Tibial artery (tissue), 4 donors: ENCODE measurements around the gene IL4.

Experiments used
- DNase-seq, 2 donors: peaks; one replicate each; pipeline ENCODE4 v3.0.0-alpha.2; 2019
- H3K27ac ChIP-seq, 2 donors: fragments of 200-600 bp; sonication (generic) in 1 of 2; 1 replicate in 1 of 2; 2 replicates in 1 of 2; pipeline ENCODE4 v1.5.1; 2018 to 2019; ENCODE audit warnings: mild to moderate bottlenecking in 1 of 2
- H3K27me3 ChIP-seq, 2 donors: fragments of 200-600 bp; sonication (generic) in 1 of 2; one replicate each; pipeline versions ENCODE4 v1.5.1 to v1.6.0; 2016 to 2019
- H3K36me3 ChIP-seq, 3 donors: fragments of 200-600 bp; sonication (generic) in 2 of 3; one replicate each; pipeline ENCODE4 v1.5.1; 2016 to 2019; ENCODE audit warnings: mild to moderate bottlenecking in 2 of 3
- H3K4me1 ChIP-seq, 4 donors: fragments of 200-600 bp; sonication (generic) in 2 of 4; 1 replicate in 3 of 4; 2 replicates in 1 of 4; pipeline ENCODE4 v1.5.1; 2016 to 2019
- H3K4me3 ChIP-seq, 2 donors: fragments of 200-600 bp; sonication (generic) in 1 of 2; 1 replicate in 1 of 2; 2 replicates in 1 of 2; pipeline ENCODE4 v1.5.1; 2018 to 2019; ENCODE audit warnings: mild to moderate bottlenecking in 2 of 2
- H3K9me3 ChIP-seq, 3 donors: fragments of 200-600 bp; sonication (generic) in 1 of 3; one replicate each; pipeline ENCODE4 v1.5.1; 2016 to 2019
- CTCF ChIP-seq, 2 experiments: fragments of 200-600 bp in 1 of 2; fragments of 450-650 bp in 1 of 2; IDR thresholded peaks; one replicate each; pipeline ENCODE4 v1.5.1; 2017 to 2019; ENCODE audit warnings: antibody characterized with exemption in 2 of 2, mild to moderate bottlenecking in 1 of 2, moderate library complexity in 1 of 2
- intact Hi-C: fragments of 100-400 bp; cut with DNase I; formaldehyde crosslinking; loops from one replicate; pipeline ENCODE4 v1.15.0; 2023; ENCODE audit warnings: low total_unique reads

IL4 gene

GRCh38 chr5:132637241-132637640 is 36.5 kb upstream of the IL4 start:
- no peak for TF ChIP-seq CTCF (IDR thresholded peaks at IDR 0.05)
- no peak for DNase-seq
- no peak overlapping the region for H3K4me3 ChIP-seq
- peaks cover 64 to 68% (median 65%) of the 10 kb centered on the region in 3 donors for H3K36me3 ChIP-seq
- intact Hi-C loops: no loop called here
- H3K9me3 ChIP-seq: no peaks in the 10 kb centered on the region
- no peaks in the 10 kb centered on the region for H3K4me1 ChIP-seq
- H3K27ac ChIP-seq: no peak overlapping the region
- no peaks in the 10 kb centered on the region for H3K27me3 ChIP-seq

GRCh38 chr5:132639706-132640130 is 34.1 kb upstream of the IL4 start:
- intact Hi-C loops: no loop called here

GRCh38 chr5:132640613-132641012 is 33.2 kb upstream of the IL4 start:
- no peak overlapping the region for H3K27ac ChIP-seq
- H3K36me3 ChIP-seq: peaks cover 62 to 79% (median 67%) of the 10 kb centered on the region in 3 donors
- intact Hi-C loops: no loop called here

More at GRCh38 chr5:132639706-132640130, 34.1 kb upstream of the IL4 start:
- Histone ChIP-seq H3K4me1 (no peaks in the 10 kb centered on the region), H3K36me3 (peaks cover 68 to 73% (median 71%) of the 10 kb centered on the region in 3 donors), H3K9me3 (no peaks in the 10 kb centered on the region), H3K4me3 (no peak overlapping the region), H3K27ac (no peak overlapping the region), H3K27me3 (no peaks in the 10 kb centered on the region)
- DNase-seq: no peak
- no peak for TF ChIP-seq CTCF (IDR thresholded peaks at IDR 0.05)

GRCh38 chr5:132641241-132641723 is 32.5 kb upstream of the IL4 start:
- TF ChIP-seq CTCF (IDR thresholded peaks at IDR 0.05): no peak
- no peaks in the 10 kb centered on the region for H3K4me1 ChIP-seq
- no peak overlapping the region for H3K27ac ChIP-seq
- intact Hi-C loops: no loop called here
- no peaks in the 10 kb centered on the region for H3K27me3 ChIP-seq
- no peaks in the 10 kb centered on the region for H3K9me3 ChIP-seq
- DNase-seq: no peak
- H3K4me3 ChIP-seq: no peak overlapping the region
- peaks cover 62 to 78% (median 66%) of the 10 kb centered on the region in 3 donors for H3K36me3 ChIP-seq

More at GRCh38 chr5:132640613-132641012, 33.2 kb upstream of the IL4 start:
- Histone ChIP-seq H3K4me3 (no peak overlapping the region), H3K27me3 (no peaks in the 10 kb centered on the region), H3K4me1 (no peaks in the 10 kb centered on the region), H3K9me3 (no peaks in the 10 kb centered on the region)
- no peak for DNase-seq
- TF ChIP-seq CTCF (IDR thresholded peaks at IDR 0.05): no peak

- no peak overlapping the region for H3K4me3 ChIP-seq
- H3K27ac ChIP-seq: no peak overlapping the region
- no peaks in the 10 kb centered on the region for H3K4me1 ChIP-seq
- no peak for TF ChIP-seq CTCF (IDR thresholded peaks at IDR 0.05)
- peaks cover 62 to 73% (median 66%) of the 10 kb centered on the region in 3 donors for H3K36me3 ChIP-seq
- no peaks in the 10 kb centered on the region for H3K27me3 ChIP-seq
- H3K9me3 ChIP-seq: no peaks in the 10 kb centered on the region
- no peak for DNase-seq
- intact Hi-C loops: no loop called here
Observed at GRCh38 chr5:132641841-132642240, 31.9 kb upstream of the IL4 start.

- DNase-seq: no peak
- TF ChIP-seq CTCF (IDR thresholded peaks at IDR 0.05): no peak
- intact Hi-C loops: no loop called here
- no peaks in the 10 kb centered on the region for H3K27me3 ChIP-seq
- peaks cover 41 to 49% (median 44%) of the 10 kb centered on the region in 3 donors for H3K36me3 ChIP-seq
- no peak overlapping the region for H3K27ac ChIP-seq
- H3K4me3 ChIP-seq: no peak overlapping the region
- no peaks in the 10 kb centered on the region for H3K4me1 ChIP-seq
- peaks cover 0 to 9% (median 8%) of the 10 kb centered on the region in 3 donors for H3K9me3 ChIP-seq
Observed at GRCh38 chr5:132644177-132644576, 29.6 kb upstream of the IL4 start.
